Stimulated activated CD4-positive, alpha-beta T cell treated with anti-CD3 and anti-CD28 coated beads, Interleukin-2, amount 100 ng/mL, for 24 hours (primary cell): Measurements from ENCODE around the gene RPTOR.

ENCODE experiments used
- DNase-seq, 2 donors: peaks; one replicate each; pipeline ENCODE4 v3.0.0-alpha.2; 2020

Gene RPTOR

GRCh38 chr17:80996422-80997305 lies 452.0 kb downstream of the RPTOR start:
- DNase-seq, result no peak

GRCh38 chr17:80997424-80998117 lies 452.9 kb downstream of the RPTOR start:
- DNase-seq, result no peak

- no peak for DNase-seq
Observed at GRCh38 chr17:80998118-80998747, 453.6 kb downstream of the RPTOR start.

GRCh38 chr17:80998748-80999535 lies 454.3 kb downstream of the RPTOR start:
- no peak for DNase-seq

- no peak for DNase-seq
Observed at GRCh38 chr17:80999536-81000333, 455.1 kb downstream of the RPTOR start.

GRCh38 chr17:81000334-81000630 lies 455.6 kb downstream of the RPTOR start:
- no peak for DNase-seq

- DNase-seq, result no peak
Observed at GRCh38 chr17:81000631-81001357, 456.2 kb downstream of the RPTOR start.

GRCh38 chr17:81002013-81002384 lies 457.4 kb downstream of the RPTOR start:
- DNase-seq, result no peak

GRCh38 chr17:81002409-81003361 lies 458.0 kb downstream of the RPTOR start:
- DNase-seq, result no peak

GRCh38 chr17:81003711-81004475 lies 459.3 kb downstream of the RPTOR start:
- peak in 1 of 2 donors; percentile 24 for DNase-seq

GRCh38 chr17:81006891-81007290 lies 462.3 kb downstream of the RPTOR start:
- DNase-seq, result no peak

GRCh38 chr17:81008140-81008539 lies 463.5 kb downstream of the RPTOR start:
- DNase-seq, result no peak

GRCh38 chr17:81009136-81009535 lies 464.5 kb downstream of the RPTOR start:
- no peak for DNase-seq

- DNase-seq, result no peak
Observed at GRCh38 chr17:81010935-81011334, 466.3 kb downstream of the RPTOR start.

GRCh38 chr17:81011951-81012350 lies 467.3 kb downstream of the RPTOR start:
- no peak for DNase-seq

- DNase-seq, result no peak
Observed at GRCh38 chr17:81012574-81013447, 468.2 kb downstream of the RPTOR start.

- no peak for DNase-seq
Observed at GRCh38 chr17:81013642-81014041, 469.0 kb downstream of the RPTOR start.

- DNase-seq, result no peak
Observed at GRCh38 chr17:81015136-81015535, 470.5 kb downstream of the RPTOR start.
